ENCODE data around the gene EIF2AK3.

EIF2AK3 gene

DNA sequence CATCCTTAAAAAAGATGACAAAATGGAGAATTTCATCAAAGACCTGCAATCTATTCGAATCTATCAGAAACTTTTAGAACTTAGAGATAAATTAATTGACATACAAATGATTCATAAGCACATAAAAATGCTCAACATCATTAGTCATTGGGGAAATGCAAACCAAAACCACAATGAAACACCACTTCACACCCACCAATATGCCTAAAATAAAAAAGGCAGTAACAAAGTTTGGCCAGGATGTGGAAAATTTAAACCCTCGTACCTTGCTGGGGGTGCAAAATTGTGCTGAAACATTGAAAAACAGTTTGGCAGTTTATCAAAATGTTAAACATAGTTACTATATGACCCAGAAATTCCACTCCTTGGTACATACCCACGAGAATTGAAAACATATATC is 11.5 kb upstream of the EIF2AK3 start:
- no peak overlapping the region for H3K4me3 ChIP-seq (replicated peaks; ENCODE audit: low read depth, low read length)
- DNase-seq (ENCODE audit: low read depth), result no peak
- TF ChIP-seq, protein P1, sequence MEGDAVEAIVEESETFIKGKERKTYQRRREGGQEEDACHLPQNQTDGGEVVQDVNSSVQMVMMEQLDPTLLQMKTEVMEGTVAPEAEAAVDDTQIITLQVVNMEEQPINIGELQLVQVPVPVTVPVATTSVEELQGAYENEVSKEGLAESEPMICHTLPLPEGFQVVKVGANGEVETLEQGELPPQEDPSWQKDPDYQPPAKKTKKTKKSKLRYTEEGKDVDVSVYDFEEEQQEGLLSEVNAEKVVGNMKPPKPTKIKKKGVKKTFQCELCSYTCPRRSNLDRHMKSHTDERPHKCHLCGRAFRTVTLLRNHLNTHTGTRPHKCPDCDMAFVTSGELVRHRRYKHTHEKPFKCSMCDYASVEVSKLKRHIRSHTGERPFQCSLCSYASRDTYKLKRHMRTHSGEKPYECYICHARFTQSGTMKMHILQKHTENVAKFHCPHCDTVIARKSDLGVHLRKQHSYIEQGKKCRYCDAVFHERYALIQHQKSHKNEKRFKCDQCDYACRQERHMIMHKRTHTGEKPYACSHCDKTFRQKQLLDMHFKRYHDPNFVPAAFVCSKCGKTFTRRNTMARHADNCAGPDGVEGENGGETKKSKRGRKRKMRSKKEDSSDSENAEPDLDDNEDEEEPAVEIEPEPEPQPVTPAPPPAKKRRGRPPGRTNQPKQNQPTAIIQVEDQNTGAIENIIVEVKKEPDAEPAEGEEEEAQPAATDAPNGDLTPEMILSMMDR (IDR thresholded peaks at IDR 0.05; ENCODE audit: low read length, missing control alignments), result no peak

GRCh38 chr2:88638123-88638650 is 10.9 kb upstream of the EIF2AK3 start:
- no peak for DNase-seq (ENCODE audit: low read depth)
- TF ChIP-seq, protein P1 (IDR thresholded peaks at IDR 0.05; ENCODE audit: low read length, missing control alignments), result no peak
- H3K4me3 ChIP-seq (replicated peaks; ENCODE audit: low read depth, low read length), result no peak overlapping the region

DNA sequence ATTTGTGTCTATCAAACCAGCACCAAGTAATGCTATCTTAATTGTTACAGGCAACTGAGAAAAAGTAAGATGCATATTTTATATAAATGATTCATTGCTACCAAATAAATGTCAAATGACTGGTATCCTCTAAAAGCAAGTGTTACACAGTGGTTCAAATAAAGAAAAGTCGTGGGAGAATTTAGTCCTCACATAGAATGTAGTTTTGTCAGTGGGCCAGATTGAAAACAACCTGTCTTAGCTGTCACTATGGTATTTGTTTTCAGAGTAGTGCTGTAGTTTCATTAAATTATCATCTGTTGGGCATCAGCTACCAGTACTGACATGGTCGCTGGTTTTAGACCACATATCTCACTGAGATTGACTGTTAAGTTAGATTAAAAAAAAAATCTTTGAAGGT is 10.2 kb upstream of the EIF2AK3 start:
- TF ChIP-seq, protein P1 (IDR thresholded peaks at IDR 0.05; ENCODE audit: low read length, missing control alignments), result no peak
- H3K4me3 ChIP-seq (replicated peaks; ENCODE audit: low read depth, low read length), result no peak overlapping the region
- no peak for DNase-seq (ENCODE audit: low read depth)

DNA sequence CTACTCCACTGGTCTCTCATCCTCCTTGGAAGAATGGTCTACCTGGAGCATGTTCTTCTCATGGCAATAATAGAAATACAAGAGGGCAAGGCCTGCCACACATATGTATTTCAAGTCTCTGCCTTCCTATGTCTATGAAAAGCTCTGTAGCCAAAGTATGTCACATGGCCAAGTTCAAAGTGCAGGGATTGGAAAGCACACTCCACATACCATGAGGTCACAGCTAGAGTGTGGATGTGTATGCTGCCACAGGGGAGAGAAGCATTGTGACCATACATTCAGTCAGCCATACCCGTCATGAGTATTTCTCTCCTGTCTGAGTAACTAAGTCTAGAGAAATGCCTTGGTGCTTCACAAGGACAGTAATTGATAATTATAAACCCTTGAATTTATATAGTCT is 8.8 kb upstream of the EIF2AK3 start:
- DNase-seq (ENCODE audit: low read depth), result no peak
- no peak overlapping the region for H3K4me3 ChIP-seq (replicated peaks; ENCODE audit: low read depth, low read length)
- TF ChIP-seq, protein P1 (IDR thresholded peaks at IDR 0.05; ENCODE audit: low read length, missing control alignments), result no peak

- TF ChIP-seq, protein P1 (IDR thresholded peaks at IDR 0.05; ENCODE audit: low read length, missing control alignments), result no peak
- DNase-seq (ENCODE audit: low read depth), result no peak
- H3K4me3 ChIP-seq (replicated peaks; ENCODE audit: low read depth, low read length), result no peak overlapping the region
Observed at GRCh38 chr2:88632569-88632968, 5.3 kb upstream of the EIF2AK3 start.

DNA sequence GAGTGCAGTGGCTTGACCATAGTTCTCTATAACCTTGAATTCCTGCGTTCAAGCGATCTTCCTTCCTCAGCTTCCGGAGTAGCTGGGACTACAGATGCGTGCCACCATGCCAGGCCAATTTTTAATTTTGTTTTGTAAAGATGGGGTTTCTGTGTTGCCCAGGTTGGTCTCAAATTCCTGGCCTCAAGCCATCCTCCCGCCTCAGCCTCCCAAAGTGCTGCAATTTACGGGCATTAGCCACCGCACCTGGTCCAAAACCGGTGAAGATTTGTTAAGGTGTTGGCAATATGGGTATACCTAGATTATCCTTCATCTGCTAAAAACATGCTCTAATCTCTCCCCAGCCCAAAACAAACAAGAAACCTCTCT is 1.3 kb upstream of the EIF2AK3 start:
- peak overlapping the region; percentile 69 for H3K4me3 ChIP-seq (replicated peaks; ENCODE audit: low read depth, low read length)
- TF ChIP-seq, protein P1 (IDR thresholded peaks at IDR 0.05; ENCODE audit: low read length, missing control alignments), result no peak
- no peak for DNase-seq (ENCODE audit: low read depth)

DNA sequence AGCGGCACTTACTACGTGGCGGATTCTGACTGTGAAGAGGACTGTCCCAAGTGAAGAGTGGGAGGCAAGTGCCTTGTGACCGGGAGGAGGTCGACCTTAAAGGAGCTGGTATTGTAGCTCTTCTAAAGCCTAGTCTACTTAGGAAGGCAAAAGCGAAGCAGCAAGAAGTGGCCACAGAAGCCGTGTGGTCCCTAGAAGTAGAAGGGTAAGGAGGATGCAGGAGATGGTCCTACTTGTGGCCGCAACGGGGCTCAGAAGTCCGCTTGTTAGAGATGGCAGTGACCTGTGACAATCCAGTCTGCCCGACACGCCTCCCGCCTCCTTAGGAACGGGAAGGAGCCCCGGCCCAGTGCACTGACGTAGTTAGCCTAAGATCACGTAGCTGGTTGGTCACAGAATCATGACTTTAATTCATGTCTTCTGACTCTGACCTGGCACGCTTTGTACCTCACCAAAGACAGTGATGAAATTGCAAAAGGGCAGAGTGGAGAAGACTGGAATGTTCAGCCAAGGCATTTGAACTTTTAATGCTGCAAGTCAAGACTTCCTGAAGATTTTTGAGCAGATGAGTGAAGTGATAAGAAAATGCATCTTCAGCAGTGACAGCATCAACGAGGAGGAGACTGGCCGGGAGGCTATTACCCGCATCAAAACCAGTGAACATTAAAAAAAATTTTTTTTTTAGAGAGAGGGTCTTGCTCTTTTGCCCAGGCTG is 749 bp upstream of the EIF2AK3 start:
- TF ChIP-seq, protein P1 (IDR thresholded peaks at IDR 0.05; ENCODE audit: low read length, missing control alignments), result no peak
- H3K4me3 ChIP-seq (replicated peaks; ENCODE audit: low read depth, low read length), result peak overlapping the region; percentile 69
- DNase-seq (ENCODE audit: low read depth), result peak; percentile 98

All from fibroblast of pulmonary artery (primary cell).